Adrenal gland (tissue), 12 donors: Measurements from ENCODE around the gene VRK1. TPM values are rescaled to one million over a fixed set of nuclear protein-coding genes. Genes with fewer than 3 reads are reported as not detected.
A peak's percentile ranks its signal among the peaks of the same experiment; 100 is the strongest.
"Not testable (repeated sequence)": the region's sequence is repeated elsewhere in the genome, so short reads cannot be mapped to it uniquely, and the experiment has no call there.

Experiments used
- DNase-seq, 7 donors: peaks; one replicate each; pipeline ENCODE4 v3.0.0-alpha.2; 2019 to 2020
- H3K27ac ChIP-seq, 5 donors: fragments of 200-600 bp; sonication (generic) in 4 of 5; 1 replicate in 3 of 5; 2 replicates in 2 of 5; pipeline versions ENCODE4 v1.5.1 to v1.8.0; 2016 to 2020; ENCODE audit warnings: mild to moderate bottlenecking in 1 of 5
- H3K27me3 ChIP-seq: fragments of 200-600 bp; 2 replicates; pipeline ENCODE4 v1.8.0; 2021
- H3K36me3 ChIP-seq, 2 donors: fragments of 200-600 bp; replicated peaks in 1 of 2; 1 replicate in 1 of 2; 2 replicates in 1 of 2; pipeline versions ENCODE4 v1.5.1 to v1.8.0; 2018 to 2022
- H3K4me1 ChIP-seq, 2 donors: fragments of 200-600 bp; replicated peaks in 1 of 2; 1 replicate in 1 of 2; 2 replicates in 1 of 2; pipeline versions ENCODE4 v1.5.1 to v1.8.0; 2018 to 2021
- H3K4me3 ChIP-seq, 4 donors: fragments of 200-600 bp; sonication (generic) in 3 of 4; one replicate each; pipeline ENCODE4 v1.5.1; 2016 to 2018
- H3K9me3 ChIP-seq, 3 donors: fragments of 200-600 bp; sonication (generic) in 1 of 3; replicated peaks in 1 of 3; 1 replicate in 2 of 3; 2 replicates in 1 of 3; pipeline versions ENCODE4 v1.5.1 to v1.8.0; 2016 to 2021
- CTCF ChIP-seq, 6 experiments: fragments of 450-650 bp in 4 of 6; fragments of 200-600 bp in 2 of 6; sonication (generic) in 1 of 6; IDR thresholded peaks; 1 replicate in 5 of 6; 2 replicates in 1 of 6; pipeline versions ENCODE4 v1.5.1 to v1.8.0; 2016 to 2021; ENCODE audit warnings: antibody characterized with exemption in 6 of 6, mild to moderate bottlenecking in 2 of 6, moderate library complexity in 1 of 6
- POLR2A ChIP-seq, 2 donors: fragments of 450-650 bp; IDR thresholded peaks; one replicate each; pipeline ENCODE4 v1.6.1; 2017; ENCODE audit warnings: antibody characterized with exemption in 2 of 2, mild to moderate bottlenecking in 2 of 2, moderate library complexity in 1 of 2
- WGBS, 4 donors: extraction: QIAGEN DNeasy Blood & Tissue Kit in 2 of 4; methylation state at CpG; one replicate each; pipeline versions ENCODE4 v1.1.5 to v1.1.7; 2013 to 2017; 5-methylcytosine and 5-hydroxymethylcytosine counted together
- intact Hi-C, 2 donors: fragments of 100-400 bp; cut with DNase I; formaldehyde crosslinking; loops; one replicate each; pipeline versions ENCODE4 v1.14.1 to v1.15.0; 2022 to 2023
- polyA plus RNA-seq, 3 donors: library from polyadenylated mRNA; stranded (reverse); fragments of 200-250 nt in 2 of 3; fragments of 350-450 nt in 1 of 3; fragmentation: Illumina TruSeq in 1 of 3; extraction: RNeasy Lipid Tissue Mini Kit (QIAGEN cat#74804) in 1 of 3; gene quantifications; one replicate each; pipeline ENCODE4 v1.2.3, GENCODE V29; 2013 to 2014
- total RNA-seq, 9 donors: library from RNA; depleted of rRNA in 4 of 9; stranded (reverse); fragments of >200 nt in 4 of 9; fragments of 120-200 nt in 1 of 9; fragmentation: NEBNext Ultra II Directional in 1 of 9; extraction: Animal tissue kit (Norgen Biotek cat#: 25700) in 1 of 9; gene quantifications; one replicate each; pipeline versions ENCODE4 v1.1.0 to v1.2.4, GENCODE V29; 2013 to 2023
- donor health status: healthy with polysubstance abuse.
- donor health status: Bipolar disorder and iron deficiency.
- donor health status: DM: yes; HTN: yes; CAD: no.
- donor health status: DM: no; HTN: no; CAD: no.
- donor health status: DM: no; HTN: no; CAD: no.
- donor health status: DM: yes; HTN: yes; CAD: no.

Gene VRK1
- total and polyA plus RNA-seq, 12 donors, result 2.9 to 25.5 (median 7.0) TPM

DNA sequence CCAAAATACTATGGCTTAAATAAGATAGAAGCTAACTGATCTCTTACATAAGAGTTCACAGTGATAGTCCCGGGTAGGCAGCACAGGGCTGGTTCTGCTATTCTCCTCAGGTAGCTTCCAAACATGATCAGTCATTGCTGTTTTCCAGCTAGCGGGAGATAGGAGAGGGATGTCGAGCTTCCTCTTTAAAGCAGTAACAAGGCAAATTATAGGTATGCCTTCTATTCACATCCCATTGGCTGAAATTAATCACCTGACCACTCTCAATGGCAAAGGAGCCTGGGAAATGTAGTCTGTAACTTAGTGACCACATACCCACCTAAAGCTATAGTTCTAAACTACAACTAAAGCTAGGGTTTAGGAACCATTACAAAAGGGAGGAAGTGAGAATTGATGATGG is 34.5 kb upstream of the VRK1 start:
- no peak for TF ChIP-seq POLR2A (IDR thresholded peaks at IDR 0.05)
- TF ChIP-seq CTCF (IDR thresholded peaks at IDR 0.05), result no peak

GRCh38 chr14:96764012-96764411 is 33.2 kb upstream of the VRK1 start:
- DNase-seq, result peak in 1 of 7 donors; percentile 18
- Histone ChIP-seq H3K27me3 (no peaks in the 10 kb centered on the region), H3K27ac (no peak overlapping the region), H3K9me3 (no peaks in the 10 kb centered on the region), H3K4me3 (no peak overlapping the region), H3K36me3 (no peaks in the 10 kb centered on the region), H3K4me1 (no peaks in the 10 kb centered on the region)
- WGBS, 4 donors, result 80 to 85% (median 83%) methylated on average over 7 of the region's 7 CpGs
- intact Hi-C loops, result no loop called here
- TF ChIP-seq CTCF (IDR thresholded peaks at IDR 0.05), result no peak
- TF ChIP-seq POLR2A (IDR thresholded peaks at IDR 0.05), result no peak

More for the DNA sequence above, 34.5 kb upstream of the VRK1 start:
- DNase-seq, result peak in 1 of 7 donors; percentile 20
- no peak overlapping the region for H3K27ac ChIP-seq
- no peak overlapping the region for H3K4me3 ChIP-seq
- no peaks in the 10 kb centered on the region for H3K27me3 ChIP-seq
- H3K9me3 ChIP-seq, result no peaks in the 10 kb centered on the region
- H3K4me1 ChIP-seq, result no peaks in the 10 kb centered on the region
- WGBS, 4 donors, result 3 to 16% (median 7%) methylated on average over 3 of the region's 3 CpGs
- no peaks in the 10 kb centered on the region for H3K36me3 ChIP-seq
- intact Hi-C loops, result no loop called here

GRCh38 chr14:96765205-96765604 is 32.0 kb upstream of the VRK1 start:
- intact Hi-C loops, H3K36me3 ChIP-seq, H3K9me3 ChIP-seq, H3K27me3 ChIP-seq, H3K4me1 ChIP-seq, DNase-seq, H3K27ac ChIP-seq, H3K4me3 ChIP-seq: not testable (repeated sequence)
- WGBS, 4 donors, result no CpG with 5 or more reads among the region's 1 CpG

DNA sequence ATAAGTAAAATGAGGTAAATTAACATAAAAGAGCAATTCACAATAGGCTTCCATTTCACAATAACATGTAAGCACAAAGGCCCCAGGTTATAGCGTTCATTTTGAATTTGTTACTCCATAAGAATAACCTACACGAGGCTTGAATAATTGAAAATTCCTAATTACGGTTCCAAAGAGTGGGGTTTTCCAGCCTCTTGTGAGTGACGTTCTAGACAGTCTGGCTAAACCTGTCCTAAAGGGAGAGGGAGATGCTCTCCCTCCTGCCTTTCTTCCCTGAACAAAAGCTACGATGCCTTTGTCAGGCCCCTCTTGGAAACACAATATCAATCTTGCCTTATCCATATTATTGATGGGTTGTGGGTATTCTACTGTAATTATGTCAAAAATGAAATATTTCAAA is 24.3 kb upstream of the VRK1 start:
- no peaks in the 10 kb centered on the region for H3K9me3 ChIP-seq
- H3K27ac ChIP-seq, result no peak overlapping the region
- TF ChIP-seq POLR2A (IDR thresholded peaks at IDR 0.05) (no peak), CTCF (IDR thresholded peaks at IDR 0.05) (no peak)
- DNase-seq, result no peak
- intact Hi-C loops, result no loop called here
- H3K4me1 ChIP-seq, result no peaks in the 10 kb centered on the region
- 80 to 89% (median 82%) methylated on average over 5 of the region's 5 CpGs for WGBS, 4 donors
- no peaks in the 10 kb centered on the region for H3K27me3 ChIP-seq
- no peaks in the 10 kb centered on the region for H3K36me3 ChIP-seq
- no peak overlapping the region for H3K4me3 ChIP-seq

GRCh38 chr14:96776791-96777190 is 20.4 kb upstream of the VRK1 start:
- TF ChIP-seq POLR2A (IDR thresholded peaks at IDR 0.05) (no peak), CTCF (IDR thresholded peaks at IDR 0.05) (no peak)
- 73 to 92% (median 84%) methylated on average over 4 of the region's 4 CpGs for WGBS, 4 donors

More at GRCh38 chr14:96776791-96777190, 20.4 kb upstream of the VRK1 start:
- Histone ChIP-seq H3K27ac (no peak overlapping the region), H3K36me3 (no peaks in the 10 kb centered on the region), H3K4me3 (no peak overlapping the region), H3K27me3 (no peaks in the 10 kb centered on the region), H3K4me1 (no peaks in the 10 kb centered on the region), H3K9me3 (no peaks in the 10 kb centered on the region)
- intact Hi-C loops, result no loop called here
- no peak for DNase-seq
